GM19467 (cell line): Measurements from ENCODE around the gene FBLN2.
"Not testable (repeated sequence)": the region's sequence is repeated elsewhere in the genome, so short reads cannot be mapped to it uniquely, and the experiment has no call there.

ENCODE experiments used
- ATAC-seq: cut with Tn5 transposase; IDR thresholded peaks from one replicate; pipeline ENCODE4 v1.9.1; 2021; ENCODE audit warnings: mild to moderate bottlenecking, moderate library complexity; ENCODE audit not compliant: unreplicated experiment

Gene FBLN2

DNA sequence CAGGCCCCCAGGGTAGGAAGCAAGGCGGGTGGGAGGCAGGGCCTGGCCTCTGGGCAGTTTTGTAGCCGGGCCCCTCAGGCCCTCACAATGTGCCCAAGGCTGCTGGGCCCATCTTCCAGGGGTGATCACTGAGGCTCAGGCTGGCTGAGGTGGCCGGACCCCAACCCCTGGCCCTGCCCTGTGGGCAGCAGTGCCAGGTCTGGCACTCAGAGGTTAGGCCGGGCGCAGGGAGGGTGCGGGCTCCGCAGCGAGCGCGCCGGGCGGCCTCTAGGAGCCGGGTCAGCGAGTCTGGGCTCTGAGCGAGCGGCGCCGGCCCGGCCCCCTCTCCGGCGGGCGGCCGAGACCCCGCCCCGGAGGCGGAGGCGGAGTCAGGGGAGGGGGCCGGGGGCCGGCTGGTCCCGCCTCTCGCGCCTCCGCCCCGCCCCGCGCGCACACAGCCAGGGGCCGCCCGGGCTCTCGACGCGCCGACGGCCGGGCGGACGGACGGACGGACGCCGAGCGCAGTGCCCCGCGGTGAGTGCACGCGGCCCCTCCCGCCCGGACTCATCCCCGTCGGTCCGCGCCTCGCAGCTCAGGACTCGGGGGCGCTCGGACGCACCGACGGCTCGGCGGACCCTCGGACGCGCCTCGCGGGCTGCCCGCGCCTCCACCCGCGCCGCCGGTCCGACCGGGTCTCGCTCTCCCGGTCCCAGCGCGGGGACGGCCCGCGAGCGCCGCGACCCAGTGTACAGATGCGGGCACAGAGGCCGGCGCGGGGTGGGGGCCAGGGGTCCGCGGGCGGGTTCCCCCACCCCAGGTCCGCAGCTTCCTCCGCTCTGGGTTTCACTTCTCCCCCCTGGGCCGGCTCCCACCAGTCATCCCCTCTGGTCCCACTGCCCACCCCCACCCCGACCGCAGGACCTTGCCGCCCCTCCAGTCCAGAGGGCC is at the start of gene FBLN2:
FBLN2 (plus strand) TSS at position 430 of the 927 bp plus-strand sequence. CDS start 21,231 bp downstream, outside the sequence.
- no peak for ATAC-seq

- not testable (repeated sequence) for ATAC-seq
Measured at GRCh38 chr3:13499246-13499645, 49.7 kb upstream of the FBLN2 start.

GRCh38 chr3:13500133-13500885 is 48.6 kb upstream of the FBLN2 start:
- no peak for ATAC-seq

DNA sequence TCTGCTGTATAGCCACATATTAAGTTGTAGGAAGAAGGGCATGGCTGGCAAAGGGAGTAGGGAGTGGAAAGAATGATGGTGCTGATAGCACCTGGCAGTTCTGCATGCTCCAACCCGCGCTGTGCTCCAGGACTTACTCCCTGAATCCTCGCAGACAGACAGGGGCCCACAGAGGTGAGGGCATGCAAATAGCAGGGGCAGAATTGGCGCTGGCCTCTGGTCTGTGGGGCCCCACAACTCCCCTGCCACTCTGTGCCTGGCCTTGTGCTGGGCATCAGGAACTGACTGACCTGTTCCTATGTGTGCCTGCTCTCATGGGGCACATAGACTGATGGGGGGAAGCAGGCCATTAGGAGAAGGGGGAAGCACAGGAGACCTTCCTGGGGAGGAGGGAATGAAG is 47.9 kb upstream of the FBLN2 start:
- no peak for ATAC-seq

DNA sequence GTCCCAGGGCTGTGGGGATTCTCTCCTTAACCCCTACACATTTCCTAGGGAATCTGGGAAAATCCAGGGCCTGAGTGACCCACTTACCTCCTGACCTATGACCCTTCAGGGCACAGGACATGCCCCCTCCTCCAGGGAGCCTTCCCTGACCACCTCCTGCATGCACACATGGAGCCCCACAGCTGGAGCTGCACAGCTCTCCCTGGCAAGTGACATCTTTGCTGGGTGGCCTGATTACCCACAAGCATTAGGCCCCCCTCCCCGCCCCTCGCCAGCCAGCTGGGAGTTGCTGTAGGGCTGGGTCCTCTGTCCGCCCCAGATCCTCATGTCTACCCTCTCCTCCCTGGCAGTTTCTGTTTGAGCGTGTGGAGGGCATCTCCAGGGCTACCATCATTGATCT is 47.4 kb upstream of the FBLN2 start:
- no peak for ATAC-seq

GRCh38 chr3:13501958-13502790 is 46.8 kb upstream of the FBLN2 start:
- ATAC-seq = no peak

DNA sequence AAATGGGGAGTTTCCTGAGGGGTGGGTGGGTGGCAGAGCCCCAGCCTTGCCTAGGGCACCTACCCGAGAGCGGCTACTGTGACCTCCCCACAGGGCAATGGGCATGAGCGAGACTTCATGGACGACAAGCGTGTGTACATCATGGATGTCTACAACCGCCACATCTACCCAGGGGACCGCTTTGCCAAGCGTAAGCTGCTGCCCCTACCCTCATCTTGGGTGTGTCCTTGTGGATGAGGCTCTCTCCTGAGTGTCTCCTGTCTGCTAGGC is 46.2 kb upstream of the FBLN2 start:
- ATAC-seq = no peak

DNA sequence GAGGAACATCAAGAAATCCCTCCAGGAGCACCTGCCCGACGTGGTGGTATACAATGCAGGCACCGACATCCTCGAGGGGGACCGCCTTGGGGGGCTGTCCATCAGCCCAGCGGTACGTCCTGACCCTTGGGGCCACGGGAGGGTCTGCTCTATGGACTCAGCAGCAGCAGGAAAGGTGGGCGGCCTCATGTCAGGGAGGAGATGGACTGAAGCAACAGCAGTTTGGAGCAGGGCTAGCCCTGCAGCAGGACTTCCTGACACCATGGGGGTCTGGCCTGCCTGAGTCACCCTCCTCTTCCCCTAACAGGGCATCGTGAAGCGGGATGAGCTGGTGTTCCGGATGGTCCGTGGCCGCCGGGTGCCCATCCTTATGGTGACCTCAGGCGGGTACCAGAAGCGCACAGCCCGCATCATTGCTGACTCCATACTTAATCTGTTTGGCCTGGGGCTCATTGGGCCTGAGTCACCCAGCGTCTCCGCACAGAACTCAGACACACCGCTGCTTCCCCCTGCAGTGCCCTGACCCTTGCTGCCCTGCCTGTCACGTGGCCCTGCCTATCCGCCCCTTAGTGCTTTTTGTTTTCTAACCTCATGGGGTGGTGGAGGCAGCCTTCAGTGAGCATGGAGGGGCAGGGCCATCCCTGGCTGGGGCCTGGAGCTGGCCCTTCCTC is 44.6 kb upstream of the FBLN2 start:
- ATAC-seq = no peak

DNA sequence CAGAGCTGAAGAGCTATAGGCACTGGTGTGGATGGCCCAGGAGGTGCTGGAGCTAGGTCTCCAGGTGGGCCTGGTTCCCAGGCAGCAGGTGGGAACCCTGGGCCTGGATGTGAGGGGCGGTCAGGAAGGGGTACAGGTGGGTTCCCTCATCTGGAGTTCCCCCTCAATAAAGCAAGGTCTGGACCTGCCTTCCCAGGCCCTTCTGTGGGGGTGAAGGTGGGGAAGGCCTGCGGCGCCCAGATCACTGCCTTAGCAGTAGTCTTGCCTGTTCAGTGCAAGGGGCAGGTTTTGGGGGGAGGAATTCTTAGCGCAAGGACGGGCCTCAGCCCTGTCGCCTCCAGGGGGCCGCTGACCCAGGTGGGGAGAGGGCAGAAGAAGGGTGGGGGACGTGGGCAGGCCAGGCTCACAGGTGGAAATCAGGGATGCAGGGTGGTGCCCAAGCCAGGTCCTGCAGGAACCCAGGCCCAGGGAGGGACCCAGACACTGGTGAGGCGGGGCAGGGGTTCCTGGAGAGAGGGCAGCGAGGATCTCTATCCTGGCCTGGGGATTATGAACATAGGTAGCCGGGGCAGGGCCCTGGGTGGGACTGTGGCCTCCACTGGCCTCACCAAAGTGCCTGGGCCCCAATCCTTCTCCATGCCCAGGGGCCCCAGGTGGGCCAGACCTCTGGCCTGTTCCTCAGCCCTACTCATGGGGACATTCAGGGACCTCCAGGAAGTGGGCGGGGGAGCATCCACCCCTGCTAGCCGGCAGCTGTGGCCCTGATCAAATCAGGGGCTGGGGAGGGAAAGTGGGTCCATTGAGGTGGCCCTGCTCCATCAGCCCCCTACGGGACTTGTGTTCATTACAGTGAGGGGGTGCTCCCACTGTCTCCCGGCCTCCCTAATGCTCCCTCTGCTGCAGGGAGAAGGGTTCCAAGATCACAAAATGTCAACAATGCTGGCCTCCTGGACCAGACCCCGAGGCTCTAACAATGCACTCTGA is 43.5 kb upstream of the FBLN2 start:
- no peak for ATAC-seq

DNA sequence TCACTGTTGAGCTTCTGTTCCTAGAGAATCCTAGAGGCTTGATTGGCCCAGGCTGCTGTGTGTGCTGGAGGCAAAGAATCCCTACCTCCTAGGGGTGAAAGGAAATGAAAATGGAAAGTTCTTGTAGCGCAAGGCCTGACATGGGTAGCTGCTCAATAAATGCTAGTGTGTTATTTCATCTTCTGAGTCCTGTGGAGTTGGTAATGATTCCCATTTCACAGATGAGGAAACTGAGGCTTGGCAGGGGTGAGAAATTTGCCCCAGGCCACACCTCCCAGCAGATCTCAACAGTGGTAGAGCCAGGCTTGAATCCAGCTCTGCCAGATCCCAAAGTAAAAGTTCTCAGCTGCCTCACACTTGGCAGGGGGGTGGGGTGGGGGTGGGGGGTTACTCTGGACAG is 42.7 kb upstream of the FBLN2 start:
- no peak for ATAC-seq

DNA sequence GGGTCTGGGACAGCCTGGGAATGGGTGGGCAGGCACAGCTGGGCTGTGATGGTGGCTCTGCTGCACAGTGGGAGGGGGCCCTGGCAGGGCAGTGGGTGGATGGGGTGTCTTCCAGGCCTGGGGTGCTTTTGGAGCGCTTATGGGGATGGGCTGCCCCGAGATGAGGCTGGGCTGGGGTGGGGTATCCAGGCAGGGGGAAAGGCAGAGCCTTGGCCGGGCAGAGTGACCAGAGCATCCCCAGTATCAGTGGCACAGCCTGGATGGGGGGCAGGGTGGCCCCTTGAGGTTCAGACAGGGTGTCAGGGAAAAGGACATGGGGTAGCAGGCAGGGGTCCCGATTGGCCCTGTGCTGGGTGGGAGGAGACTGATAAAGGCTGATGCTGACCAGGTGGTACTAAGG is 42.2 kb upstream of the FBLN2 start:
- no peak for ATAC-seq

GRCh38 chr3:13507247-13507569 is 41.7 kb upstream of the FBLN2 start:
- ATAC-seq = no peak

DNA sequence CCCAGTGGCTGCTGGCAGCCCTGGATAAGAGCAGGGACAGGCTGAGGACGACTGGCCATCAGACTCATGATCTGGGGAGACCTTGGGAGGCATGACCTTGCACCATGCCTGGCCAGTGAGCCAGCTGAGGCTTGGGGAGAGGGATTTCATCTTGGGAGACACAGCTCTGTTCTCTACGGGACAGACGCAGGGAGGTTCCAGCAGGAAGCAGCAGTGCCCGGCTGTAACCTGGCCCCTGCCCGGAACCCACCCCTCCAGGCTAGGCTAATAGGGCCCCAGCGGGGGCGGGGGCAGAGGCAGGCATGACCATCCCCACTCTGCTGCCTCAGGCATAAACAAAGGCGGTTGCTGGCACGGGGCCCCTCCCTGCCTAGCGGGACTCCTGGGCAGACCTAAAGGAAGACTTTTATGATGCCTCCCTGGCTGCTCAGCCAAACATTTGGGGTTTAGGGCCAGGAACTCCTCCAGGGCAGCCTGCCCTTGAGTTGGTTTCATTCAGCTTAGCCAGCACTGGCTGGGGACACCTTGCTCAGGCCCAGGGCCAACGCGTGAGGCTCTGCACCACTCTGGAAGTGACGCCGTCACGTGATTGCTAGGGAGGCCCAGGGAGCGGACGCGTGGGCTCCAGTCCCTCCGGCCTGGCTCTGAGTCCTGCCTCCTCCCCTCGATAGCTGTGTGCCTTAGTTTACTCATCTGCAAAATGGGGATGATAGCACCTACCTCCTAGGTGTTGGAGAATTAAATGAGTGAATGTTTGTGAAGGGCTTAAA is 41.2 kb upstream of the FBLN2 start:
- no peak for ATAC-seq

DNA sequence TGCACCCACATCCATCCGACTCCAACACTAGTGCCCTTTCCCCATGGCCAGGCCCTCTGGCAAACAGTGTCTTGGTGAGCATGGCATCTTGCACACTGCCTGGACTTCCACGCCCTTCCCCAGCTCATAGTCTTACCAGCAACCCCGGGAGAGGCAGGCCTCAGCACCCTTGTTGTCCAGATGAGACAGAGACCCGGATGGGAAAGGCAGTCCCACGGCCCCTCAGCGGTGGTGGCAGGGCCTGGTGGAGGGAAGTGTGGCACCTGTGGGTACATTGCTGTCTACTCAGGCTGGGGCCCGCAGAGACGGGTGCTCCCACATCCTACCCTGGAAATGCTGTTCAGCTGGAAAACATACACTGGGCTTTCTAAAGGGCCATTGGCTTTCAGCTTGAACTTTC is 40.4 kb upstream of the FBLN2 start:
- no peak for ATAC-seq

- no peak for ATAC-seq
Measured at GRCh38 chr3:13509059-13509815, 39.7 kb upstream of the FBLN2 start.

DNA sequence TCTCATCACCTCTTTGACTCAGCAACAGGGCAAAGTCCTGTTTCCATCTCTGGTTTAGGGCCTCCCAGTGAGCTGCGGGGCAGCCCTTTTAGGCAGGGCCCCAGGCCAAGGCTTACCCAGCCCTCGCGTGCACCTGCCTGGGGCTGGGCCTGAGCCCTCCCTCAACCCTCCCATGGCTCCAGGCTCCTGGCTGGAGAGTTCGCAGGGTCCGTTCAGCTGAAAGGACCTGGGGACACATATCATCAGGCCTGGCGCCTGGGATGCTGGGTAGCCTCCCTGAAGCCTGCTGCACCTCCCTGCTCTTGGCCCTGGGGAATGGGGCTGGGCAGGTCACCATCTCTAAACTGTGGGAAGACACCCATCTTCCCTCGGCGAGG is 39.1 kb upstream of the FBLN2 start:
- ATAC-seq = no peak

GRCh38 chr3:13512451-13512850 is 36.5 kb upstream of the FBLN2 start:
- ATAC-seq = no peak
